ENCODE measurements around the gene MAML2.
A peak's percentile ranks its signal among the peaks of the same experiment; 100 is the strongest.

Gene MAML2

DNA sequence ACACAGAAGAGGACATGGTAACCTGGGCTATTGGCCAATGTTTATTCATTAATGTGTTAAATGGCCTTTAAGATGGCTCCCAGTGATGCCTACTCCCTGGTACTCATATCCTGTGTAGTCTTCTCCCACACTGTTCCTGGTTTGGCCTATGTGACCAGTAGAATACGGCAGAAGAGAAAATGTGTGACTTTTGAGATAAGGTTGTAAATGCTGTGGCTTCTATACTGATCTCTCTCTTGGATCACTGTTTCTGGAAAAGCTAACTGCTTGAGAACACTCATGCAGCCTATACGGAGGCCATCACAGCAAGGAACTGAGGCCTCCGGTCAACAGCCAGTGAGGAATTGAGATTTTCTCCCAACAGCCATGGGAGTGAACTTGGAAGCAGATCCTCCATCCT lies 24.1 kb downstream of the MAML2 start:
- no peak for TF ChIP-seq Cebpa-rat (IDR thresholded peaks at IDR 0.05)
- Histone ChIP-seq H3K4me2 (no peak overlapping the region), H3K27me3 (no peaks in the 10 kb centered on the region), H4K20me1 (no peaks in the 10 kb centered on the region), H3K9me3 (no peaks in the 10 kb centered on the region), H3K36me3 (no peaks in the 10 kb centered on the region), H3K4me3 (no peak overlapping the region), H3K9ac (no peak overlapping the region), H3K4me1 (peaks cover 4% of the 10 kb centered on the region; the same call in 1 of the 2 replicates), H3K27ac (no peak overlapping the region)

DNA sequence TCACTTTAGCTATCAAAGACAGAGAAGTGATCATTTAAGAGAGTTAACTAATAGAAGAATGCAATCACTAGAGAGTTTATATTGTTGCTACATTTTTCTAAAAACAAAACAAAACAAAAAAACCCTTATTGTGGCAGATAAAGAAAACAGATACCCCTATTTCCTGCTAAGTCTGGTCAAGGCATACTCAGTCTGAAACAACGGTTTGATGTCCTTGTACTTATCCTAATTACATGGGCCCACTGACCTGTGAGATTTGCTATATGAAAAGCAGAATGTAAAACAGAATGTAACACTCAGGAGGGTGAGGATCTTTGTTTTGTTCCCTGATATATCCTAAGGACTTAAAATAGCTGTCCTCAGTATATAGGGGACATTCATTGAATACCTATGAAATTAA lies 24.6 kb downstream of the MAML2 start:
- Histone ChIP-seq H3K36me3 (no peaks in the 10 kb centered on the region), H3K27me3 (no peaks in the 10 kb centered on the region), H3K4me2 (no peak overlapping the region), H3K9ac (no peak overlapping the region), H3K4me1 (peaks cover 4% of the 10 kb centered on the region; the same call in 1 of the 2 replicates), H3K9me3 (no peaks in the 10 kb centered on the region), H3K4me3 (no peak overlapping the region), H4K20me1 (no peaks in the 10 kb centered on the region), H3K27ac (no peak overlapping the region)
- TF ChIP-seq Cebpa-rat (IDR thresholded peaks at IDR 0.05), result no peak

DNA sequence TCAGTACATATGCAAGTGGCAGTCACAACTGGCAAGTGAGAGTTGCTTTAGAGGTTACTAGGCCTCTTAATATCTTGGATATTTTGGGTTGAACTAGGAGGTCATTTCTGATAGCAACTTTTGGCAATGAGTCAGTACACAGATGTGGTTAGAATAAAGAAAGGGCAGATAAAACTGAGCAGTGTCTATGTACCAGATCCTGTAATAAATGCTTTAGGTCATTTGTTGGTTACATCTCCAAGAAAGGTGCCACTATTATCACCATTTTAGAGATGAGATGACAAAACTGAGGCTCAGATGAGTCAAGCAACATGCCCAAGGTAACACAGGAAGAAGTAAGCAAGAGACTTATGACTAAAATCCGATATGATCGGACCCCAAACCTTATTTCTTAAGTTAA lies 25.0 kb downstream of the MAML2 start:
- H4K20me1 ChIP-seq, result no peaks in the 10 kb centered on the region
- no peak for TF ChIP-seq Cebpa-rat (IDR thresholded peaks at IDR 0.05)
- H3K4me2 ChIP-seq, result no peak overlapping the region

DNA sequence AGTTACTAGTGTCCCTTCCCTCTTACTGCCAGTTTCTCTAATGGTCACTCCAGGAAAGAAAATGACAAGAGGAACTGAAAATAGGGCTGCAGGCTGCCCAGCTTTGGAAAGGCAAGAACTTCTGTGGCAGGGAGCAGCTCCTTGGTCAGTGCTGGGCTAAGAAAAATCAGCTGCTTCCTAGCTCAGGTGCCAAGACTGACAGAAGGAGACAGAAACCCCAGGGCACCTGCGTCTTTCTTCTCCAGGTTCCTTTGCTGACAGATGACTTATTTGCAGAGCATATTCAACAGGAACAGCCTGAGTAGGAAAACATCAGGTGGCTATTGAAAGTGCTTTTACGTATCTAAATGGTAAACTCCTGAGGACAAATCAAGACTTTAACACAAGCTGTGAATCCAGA lies 25.4 kb downstream of the MAML2 start:
- Histone ChIP-seq H3K36me3 (no peaks in the 10 kb centered on the region), H3K4me2 (no peak overlapping the region), H3K4me3 (no peak overlapping the region), H3K9ac (no peak overlapping the region), H3K27ac (no peak overlapping the region), H4K20me1 (no peaks in the 10 kb centered on the region), H3K4me1 (peaks cover 4% of the 10 kb centered on the region; the same call in 1 of the 2 replicates), H3K9me3 (no peaks in the 10 kb centered on the region), H3K27me3 (no peaks in the 10 kb centered on the region)
- no peak for TF ChIP-seq Cebpa-rat (IDR thresholded peaks at IDR 0.05)

More for the DNA sequence above, 25.0 kb downstream of the MAML2 start:
- H3K9ac ChIP-seq, result no peak overlapping the region
- H3K27ac ChIP-seq, result no peak overlapping the region
- H3K4me1 ChIP-seq, result peaks cover 4% of the 10 kb centered on the region; the same call in 1 of the 2 replicates
- no peak overlapping the region for H3K4me3 ChIP-seq
- H3K27me3 ChIP-seq, result no peaks in the 10 kb centered on the region
- no peaks in the 10 kb centered on the region for H3K36me3 ChIP-seq
- H3K9me3 ChIP-seq, result no peaks in the 10 kb centered on the region

DNA sequence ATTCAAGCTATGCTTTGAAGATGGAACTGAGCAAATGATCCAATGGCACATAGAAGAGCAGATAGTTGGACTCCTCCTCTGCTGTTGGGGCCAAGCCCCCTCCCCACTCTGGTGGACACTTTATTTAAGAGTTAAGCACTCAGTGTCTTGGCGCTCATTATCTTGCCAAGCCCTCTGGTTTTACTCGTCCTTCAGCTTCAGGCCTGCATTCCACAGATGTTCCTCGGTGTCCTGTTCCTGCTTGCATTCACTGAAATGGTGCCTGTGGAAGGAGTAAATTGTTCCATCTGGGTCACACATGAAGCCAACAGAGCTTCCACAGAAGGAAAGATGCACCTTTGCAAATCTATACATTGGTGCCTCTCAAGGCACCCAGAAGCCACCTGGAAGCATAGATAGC lies 26.1 kb downstream of the MAML2 start:
- no peaks in the 10 kb centered on the region for H3K36me3 ChIP-seq
- no peak overlapping the region for H3K9ac ChIP-seq
- no peaks in the 10 kb centered on the region for H3K27me3 ChIP-seq
- H3K4me3 ChIP-seq, result no peak overlapping the region
- H4K20me1 ChIP-seq, result no peaks in the 10 kb centered on the region
- no peak overlapping the region for H3K4me2 ChIP-seq
- peaks cover 4% of the 10 kb centered on the region; the same call in 1 of the 2 replicates for H3K4me1 ChIP-seq
- no peak for TF ChIP-seq Cebpa-rat (IDR thresholded peaks at IDR 0.05)
- no peaks in the 10 kb centered on the region for H3K9me3 ChIP-seq
- no peak overlapping the region for H3K27ac ChIP-seq

DNA sequence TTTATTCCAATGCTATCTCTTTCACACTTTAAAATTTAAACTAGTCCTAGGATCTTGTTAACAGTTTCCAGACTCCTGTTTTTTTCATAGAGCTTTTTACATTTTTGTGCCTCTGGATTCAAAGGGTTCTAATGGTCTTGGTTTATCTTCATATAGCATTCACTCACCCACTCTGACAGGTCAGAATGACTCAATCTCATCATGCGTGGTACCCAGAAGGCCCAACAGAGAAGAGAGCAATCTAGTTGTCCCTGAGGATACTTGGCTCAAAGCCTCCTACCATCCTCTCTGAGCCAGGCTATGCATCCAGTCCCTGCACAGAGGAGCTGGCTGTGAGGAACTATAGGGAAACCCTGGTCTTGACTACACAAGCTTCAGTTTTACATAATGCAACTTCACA lies 27.5 kb downstream of the MAML2 start:
- Histone ChIP-seq H3K4me2 (no peak overlapping the region), H3K36me3 (no peaks in the 10 kb centered on the region), H3K4me3 (no peak overlapping the region), H3K27ac (no peak overlapping the region), H3K27me3 (no peaks in the 10 kb centered on the region), H3K9me3 (no peaks in the 10 kb centered on the region), H4K20me1 (no peaks in the 10 kb centered on the region), H3K9ac (no peak overlapping the region), H3K4me1 (peaks cover 4% of the 10 kb centered on the region; the same call in 1 of the 2 replicates)
- TF ChIP-seq Cebpa-rat (IDR thresholded peaks at IDR 0.05), result no peak

DNA sequence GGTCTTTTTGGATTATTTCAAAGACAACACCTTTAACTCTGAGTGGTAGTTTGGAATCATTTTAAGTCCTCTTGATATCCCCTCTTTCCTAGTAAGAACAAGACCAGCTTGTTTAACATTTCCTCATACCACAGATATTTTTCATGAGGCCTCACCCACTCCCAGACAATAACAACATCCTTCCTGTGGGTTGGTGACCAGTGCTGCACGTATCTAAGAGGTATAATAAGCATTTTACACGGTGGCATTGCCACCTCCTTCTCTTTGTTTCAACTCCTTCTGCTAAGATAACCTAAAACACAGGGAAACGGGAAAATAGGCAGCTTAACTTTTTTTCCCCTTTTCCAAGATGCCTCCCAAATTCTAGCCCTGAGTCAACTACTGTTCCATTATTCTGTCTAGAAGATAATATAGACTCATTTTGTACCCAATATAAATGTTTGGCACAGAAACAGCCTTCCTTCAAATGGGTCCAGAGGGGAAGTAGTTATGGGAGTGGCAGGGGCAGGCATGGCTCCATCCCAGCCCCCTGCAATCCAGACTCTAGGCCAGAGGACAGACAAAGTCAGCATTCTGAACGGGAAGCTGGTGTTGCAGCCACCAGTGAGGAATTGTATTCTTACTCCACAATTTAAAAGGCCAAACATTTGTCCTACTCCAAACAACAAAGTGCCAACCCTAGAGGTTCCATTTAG lies 28.5 kb downstream of the MAML2 start:
- H3K36me3 ChIP-seq, result no peaks in the 10 kb centered on the region
- no peaks in the 10 kb centered on the region for H3K9me3 ChIP-seq
- no peak for TF ChIP-seq Cebpa-rat (IDR thresholded peaks at IDR 0.05)
- no peak overlapping the region for H3K27ac ChIP-seq
- no peaks in the 10 kb centered on the region for H3K27me3 ChIP-seq
- 0 out of 2 replicates have a peak overlapping the region, but pooled peaks have one; percentile 1 for H3K4me2 ChIP-seq
- no peaks in the 10 kb centered on the region for H4K20me1 ChIP-seq
- no peak overlapping the region for H3K4me3 ChIP-seq
- H3K4me1 ChIP-seq, result peaks cover 4% of the 10 kb centered on the region; the same call in 1 of the 2 replicates
- no peak overlapping the region for H3K9ac ChIP-seq

DNA sequence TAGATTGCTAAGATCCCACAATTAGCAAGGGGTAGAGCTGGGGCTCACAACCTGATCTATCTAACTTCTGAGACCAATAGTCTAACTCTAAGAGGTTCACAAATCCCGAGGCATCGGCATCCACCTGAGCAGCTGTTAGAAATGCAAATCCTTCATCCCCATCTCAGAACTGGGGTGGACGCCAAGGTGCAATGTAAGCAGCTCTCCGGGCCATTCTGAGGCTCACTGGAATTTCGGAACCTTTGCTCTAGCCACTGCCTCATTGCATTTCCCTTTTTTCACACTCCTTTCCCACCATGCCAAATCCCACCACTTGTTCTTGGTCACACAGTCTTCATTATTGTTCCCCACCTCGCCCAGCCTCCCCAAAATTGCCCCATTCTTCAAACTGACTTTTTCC lies 29.8 kb downstream of the MAML2 start:
- no peaks in the 10 kb centered on the region for H3K9me3 ChIP-seq
- H3K36me3 ChIP-seq, result no peaks in the 10 kb centered on the region
- no peaks in the 10 kb centered on the region for H4K20me1 ChIP-seq
- H3K4me3 ChIP-seq, result no peak overlapping the region
- H3K27ac ChIP-seq, result no peak overlapping the region
- H3K4me1 ChIP-seq, result peaks cover 4% of the 10 kb centered on the region; the same call in 1 of the 2 replicates
- no peak overlapping the region for H3K9ac ChIP-seq
- TF ChIP-seq Cebpa-rat (IDR thresholded peaks at IDR 0.05), result no peak
- no peaks in the 10 kb centered on the region for H3K27me3 ChIP-seq
- H3K4me2 ChIP-seq, result no peak overlapping the region

DNA sequence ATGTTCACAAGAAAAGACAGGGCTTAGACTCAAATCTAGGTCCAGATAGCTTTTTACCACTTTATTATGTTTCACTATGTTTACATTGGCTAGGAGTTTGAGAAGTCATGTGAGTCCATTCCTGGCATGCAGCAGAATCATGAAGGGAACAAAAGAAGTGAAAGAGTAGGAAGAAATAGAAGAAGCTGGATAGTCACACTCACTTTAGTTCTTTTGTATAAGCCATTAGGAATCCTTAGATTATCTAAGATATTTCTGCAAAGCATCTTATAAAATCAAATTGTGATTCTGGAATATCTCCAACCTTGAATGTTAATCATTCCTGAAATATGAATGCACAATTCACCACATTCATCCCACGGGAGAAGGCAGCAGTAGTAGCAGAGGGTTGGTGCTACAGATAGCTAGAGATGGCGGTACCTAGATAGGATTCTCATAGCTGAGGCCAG lies 31.9 kb downstream of the MAML2 start:
- no peaks in the 10 kb centered on the region for H4K20me1 ChIP-seq
- H3K9me3 ChIP-seq, result no peaks in the 10 kb centered on the region
- TF ChIP-seq Cebpa-rat (IDR thresholded peaks at IDR 0.05), result no peak
- no peaks in the 10 kb centered on the region for H3K36me3 ChIP-seq
- peaks cover 4% of the 10 kb centered on the region; the same call in 1 of the 2 replicates for H3K4me1 ChIP-seq
- H3K4me2 ChIP-seq, result no peak overlapping the region
- H3K27me3 ChIP-seq, result no peaks in the 10 kb centered on the region
- H3K9ac ChIP-seq, result no peak overlapping the region
- no peak overlapping the region for H3K27ac ChIP-seq
- no peak overlapping the region for H3K4me3 ChIP-seq

DNA sequence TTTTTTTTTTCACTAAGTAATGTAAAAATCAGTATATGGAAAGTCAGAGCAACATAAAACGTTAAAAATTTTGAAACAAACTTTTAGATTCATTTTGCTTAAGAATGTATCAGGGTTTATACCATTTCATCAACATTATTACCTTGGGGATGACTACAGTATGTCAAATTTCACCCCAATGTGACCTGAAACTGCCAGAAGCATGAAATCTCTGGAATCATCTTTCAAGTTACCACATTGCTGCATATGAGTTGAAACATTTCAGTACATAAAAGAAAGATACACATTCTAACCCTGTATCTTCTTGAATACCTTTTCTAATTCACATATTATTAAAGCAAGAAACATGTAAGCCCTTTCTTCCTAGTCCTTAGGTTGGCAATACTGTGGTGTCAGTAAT lies 32.8 kb downstream of the MAML2 start:
- H3K4me3 ChIP-seq, result no peak overlapping the region
- no peaks in the 10 kb centered on the region for H4K20me1 ChIP-seq
- H3K4me1 ChIP-seq, result peaks cover 4% of the 10 kb centered on the region; the same call in 1 of the 2 replicates
- TF ChIP-seq Cebpa-rat (IDR thresholded peaks at IDR 0.05), result no peak
- H3K9me3 ChIP-seq, result no peaks in the 10 kb centered on the region
- H3K27me3 ChIP-seq, result no peaks in the 10 kb centered on the region
- H3K27ac ChIP-seq, result no peak overlapping the region
- no peak overlapping the region for H3K4me2 ChIP-seq
- no peaks in the 10 kb centered on the region for H3K36me3 ChIP-seq
- no peak overlapping the region for H3K9ac ChIP-seq
